GM19240 (cell line): ENCODE results near the gene PHACTR1.

Experiments
- DNase-seq: peaks from one replicate; pipeline ENCODE4 v3.0.0; 2011; ENCODE audit warnings: low spot score; ENCODE audit not compliant: insufficient read length

Gene PHACTR1

DNA sequence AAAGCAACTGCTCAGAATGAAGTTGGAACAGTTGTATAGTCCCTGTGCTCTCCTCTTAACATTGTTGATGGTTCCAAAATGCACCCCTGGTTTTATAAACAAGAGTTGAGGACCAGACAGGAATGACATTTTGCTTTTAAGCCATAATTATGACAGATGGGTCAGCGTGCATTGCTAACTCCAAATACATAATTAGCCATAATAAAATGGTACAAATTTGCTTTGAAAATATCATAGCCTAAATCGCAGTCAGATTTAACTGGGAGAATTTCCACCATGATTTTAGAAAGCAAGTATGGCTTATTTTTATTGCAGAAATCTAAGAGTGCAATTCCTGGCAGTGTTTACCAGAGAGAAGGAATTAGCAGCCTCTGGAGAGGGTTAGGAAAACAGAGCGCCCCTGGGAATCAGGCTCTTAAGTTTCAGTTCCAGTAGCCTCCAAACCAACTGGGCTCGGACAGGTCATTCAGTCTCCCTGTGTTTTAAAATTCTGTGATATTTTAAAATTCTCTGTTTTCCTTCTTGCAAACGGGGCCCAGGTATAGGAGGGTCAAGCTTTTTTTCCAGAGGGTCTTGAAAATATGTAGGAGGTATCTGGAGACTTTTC lies 309.4 kb downstream of the PHACTR1 start:
- DNase-seq, result no peak

- no peak for DNase-seq
These were observed 310.0 kb downstream of the PHACTR1 start for GRCh38 chr6:13026557-13026956.

DNA sequence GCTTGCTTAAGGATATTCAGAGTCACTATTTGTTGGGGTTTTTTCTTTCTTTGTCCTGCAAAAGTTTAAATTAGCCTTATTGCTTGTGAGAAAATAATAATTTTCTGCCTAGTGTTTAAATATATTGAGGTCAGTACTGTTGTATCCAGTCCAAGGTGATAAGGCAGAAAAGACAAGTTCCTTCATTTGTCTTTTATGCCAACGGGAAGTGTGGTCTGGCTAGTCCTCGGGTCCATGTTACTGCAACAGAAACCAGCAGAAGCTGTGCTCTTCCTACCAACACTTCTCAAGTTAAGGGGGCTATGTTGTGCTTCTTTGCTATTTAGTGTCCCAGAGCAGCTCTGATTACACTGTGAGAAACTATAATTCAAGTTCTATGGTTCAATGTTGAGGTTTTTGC lies 310.6 kb downstream of the PHACTR1 start:
- no peak for DNase-seq

GRCh38 chr6:13030396-13030795 lies 313.8 kb downstream of the PHACTR1 start:
- DNase-seq, result no peak

- DNase-seq, result no peak
These were observed 316.0 kb downstream of the PHACTR1 start for GRCh38 chr6:13032566-13032965.

- no peak for DNase-seq
These were observed 316.6 kb downstream of the PHACTR1 start for GRCh38 chr6:13033145-13033544.

- DNase-seq, result no peak
These were observed 317.7 kb downstream of the PHACTR1 start for GRCh38 chr6:13034316-13034715.

GRCh38 chr6:13035606-13036005 lies 319.0 kb downstream of the PHACTR1 start:
- no peak for DNase-seq

GRCh38 chr6:13038315-13038714 lies 321.7 kb downstream of the PHACTR1 start:
- no peak for DNase-seq

DNA sequence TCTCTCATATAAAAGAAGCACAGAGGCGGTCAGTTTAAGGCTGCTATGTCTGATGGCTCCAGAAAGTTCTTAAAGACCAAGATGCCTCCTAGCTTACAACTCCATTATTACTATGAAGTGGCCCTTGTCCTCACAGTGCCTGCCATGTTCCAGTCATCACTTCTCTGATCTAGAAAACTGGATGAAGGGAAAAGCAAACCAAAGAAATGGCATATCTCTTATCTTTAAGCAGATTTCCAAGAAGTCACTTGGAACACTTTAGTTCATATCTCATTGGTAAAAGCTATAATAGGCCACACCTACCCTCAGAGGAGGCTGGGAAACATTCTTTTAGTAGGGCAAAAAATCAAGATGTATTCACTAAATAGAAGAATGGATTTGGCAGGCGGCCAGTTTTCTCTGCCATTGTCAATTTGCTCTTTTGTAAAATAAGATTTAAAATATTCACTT lies 322.2 kb downstream of the PHACTR1 start:
- DNase-seq, result no peak

DNA sequence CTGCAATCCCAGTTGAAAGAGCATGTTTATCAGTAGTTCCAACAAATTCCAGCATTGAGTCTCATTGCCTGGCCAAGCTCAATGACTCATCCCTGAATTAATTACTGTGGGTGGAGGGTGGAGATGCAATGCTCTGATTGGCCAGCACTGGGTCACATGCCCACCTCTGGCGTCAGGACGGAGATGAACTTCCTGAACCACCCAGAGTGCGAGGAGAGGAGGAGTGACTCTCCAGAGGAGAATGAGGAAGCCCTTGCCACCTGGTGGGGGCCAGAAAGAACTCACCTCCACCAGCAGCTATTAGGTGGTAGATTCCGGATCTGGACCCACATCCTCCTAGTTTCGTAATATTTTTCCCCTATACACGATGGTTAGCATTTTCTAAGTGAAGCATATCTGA lies 327.8 kb downstream of the PHACTR1 start:
- DNase-seq, result no peak

DNA sequence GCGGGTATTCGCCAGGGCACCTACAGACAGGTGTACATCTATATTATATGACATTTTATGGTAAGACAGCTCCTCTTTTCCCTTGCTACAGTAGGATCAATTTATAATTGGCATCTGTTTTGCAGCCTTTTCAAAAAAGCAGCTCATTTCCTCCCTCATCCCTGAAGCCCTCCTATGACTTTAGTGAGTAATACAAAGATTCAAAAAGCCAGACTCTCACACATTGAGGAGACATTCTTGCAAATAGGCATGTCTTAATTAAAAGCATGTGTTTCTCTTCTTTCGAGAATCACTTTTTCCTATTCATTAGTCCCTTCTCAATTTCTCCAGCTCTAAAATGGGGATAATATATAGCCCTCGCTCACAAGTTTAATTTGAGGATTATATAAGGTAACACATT lies 328.3 kb downstream of the PHACTR1 start:
- DNase-seq, result no peak

- DNase-seq, result no peak
These were observed 329.1 kb downstream of the PHACTR1 start for GRCh38 chr6:13045676-13046075.

DNA sequence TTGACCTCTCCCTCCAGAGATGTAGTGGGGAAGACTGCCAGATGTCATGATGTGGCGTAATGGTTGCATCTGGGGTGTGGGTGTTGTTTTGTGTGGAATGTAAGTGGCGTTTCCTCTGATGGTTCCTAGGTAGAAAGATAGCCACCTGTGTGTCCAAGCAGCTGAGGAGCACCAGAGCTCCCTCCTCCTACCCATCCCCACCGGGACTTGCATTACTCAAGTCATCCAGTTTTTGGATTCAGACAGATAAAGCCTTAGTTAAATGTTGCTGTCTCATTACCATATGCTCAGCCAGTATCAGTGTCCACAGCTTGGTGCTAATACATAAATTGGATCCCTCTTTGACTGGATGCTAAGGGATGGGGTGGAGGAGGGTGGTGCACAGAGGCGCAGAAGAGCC lies 329.5 kb downstream of the PHACTR1 start:
- no peak for DNase-seq

DNA sequence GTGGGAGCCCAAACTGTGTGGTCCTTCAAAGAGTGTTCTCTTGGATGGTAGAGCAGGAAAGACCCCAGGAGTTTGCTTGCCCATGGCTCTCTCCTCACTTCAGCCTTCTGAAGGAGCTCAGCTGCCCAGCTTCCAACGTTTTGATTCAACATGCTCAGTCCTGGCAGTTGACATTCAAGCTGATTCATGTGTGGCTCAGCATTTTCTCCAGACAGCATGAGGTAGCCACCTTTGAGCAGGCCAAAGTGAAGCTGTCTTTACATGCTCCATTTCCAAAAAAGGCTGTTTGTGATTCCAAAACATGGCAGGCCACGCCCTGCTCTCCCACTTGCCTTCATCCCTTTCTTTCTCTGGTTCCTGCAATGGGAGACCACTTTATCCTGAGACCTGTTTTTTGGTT lies 331.5 kb downstream of the PHACTR1 start:
- DNase-seq, result no peak

DNA sequence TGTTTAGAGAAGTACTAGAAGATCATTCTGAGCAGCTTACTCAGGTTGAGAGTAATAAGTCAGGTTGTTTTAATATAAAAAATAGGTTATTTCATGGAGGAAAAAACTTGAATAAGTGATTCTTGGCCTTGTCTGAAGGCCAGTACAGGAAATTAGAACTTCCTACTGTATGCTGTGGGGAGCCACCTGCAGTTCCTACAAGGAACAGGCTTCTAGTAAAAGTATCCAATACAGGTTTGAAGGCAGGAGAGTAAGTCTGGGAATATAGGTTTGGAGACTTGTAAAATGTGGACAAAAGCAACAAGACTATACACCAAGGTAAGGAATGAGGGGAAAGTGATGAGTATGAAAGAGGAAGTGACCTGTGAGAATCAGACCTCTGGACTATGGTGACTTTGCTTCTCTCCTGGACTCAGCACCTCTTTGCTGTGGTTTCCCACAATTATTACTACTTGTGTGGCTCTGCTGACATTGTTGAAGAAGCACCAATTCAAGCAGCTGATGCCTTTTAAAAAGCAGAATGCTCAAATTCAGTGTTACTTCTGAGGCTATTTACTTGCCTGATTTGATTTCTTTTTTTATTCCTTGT lies 333.2 kb downstream of the PHACTR1 start:
- DNase-seq, result no peak

GRCh38 chr6:13053006-13053461 lies 336.5 kb downstream of the PHACTR1 start:
- no peak for DNase-seq

DNA sequence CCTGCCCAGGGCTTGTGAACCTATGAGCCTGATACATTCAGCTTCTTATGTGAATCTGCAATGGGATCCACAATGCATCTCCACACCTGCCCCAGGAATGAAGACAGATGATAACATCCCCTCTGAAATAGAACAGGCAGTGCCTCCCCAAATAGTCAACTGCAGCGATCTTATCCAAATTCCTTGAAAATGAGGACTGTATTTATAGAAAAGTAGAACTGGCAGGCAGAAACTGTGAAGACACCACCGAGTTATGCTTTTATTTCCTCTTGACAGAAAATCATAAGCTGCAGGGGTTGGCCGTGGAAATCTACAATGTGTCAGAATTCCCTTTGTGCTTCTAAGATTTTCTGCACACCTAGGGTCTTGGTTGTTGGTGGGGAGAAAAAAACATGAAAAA lies 341.5 kb downstream of the PHACTR1 start:
- DNase-seq, result no peak

DNA sequence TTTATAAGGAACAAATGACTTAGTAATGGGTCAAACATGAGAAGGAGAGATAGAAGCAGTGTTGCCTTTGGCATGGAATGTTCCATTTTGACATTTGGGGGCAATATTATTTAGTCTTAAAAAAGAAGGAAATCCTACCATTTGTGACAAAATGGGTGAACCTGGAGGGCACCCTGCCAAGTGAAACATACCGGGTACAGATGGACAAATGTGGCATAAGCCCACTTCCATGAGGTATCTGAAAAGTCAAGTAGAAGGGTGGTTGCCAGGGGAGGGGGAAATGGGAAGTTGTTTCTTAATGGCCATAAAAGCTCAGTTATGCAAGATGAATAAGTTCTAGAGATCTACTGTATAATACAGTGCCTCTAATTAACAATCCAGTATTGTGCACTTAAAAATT lies 342.5 kb downstream of the PHACTR1 start:
- DNase-seq, result no peak

- no peak for DNase-seq
These were observed 346.8 kb downstream of the PHACTR1 start for GRCh38 chr6:13063300-13063918.

GRCh38 chr6:13065581-13065980 lies 349.0 kb downstream of the PHACTR1 start:
- no peak for DNase-seq

GRCh38 chr6:13066050-13066449 lies 349.5 kb downstream of the PHACTR1 start:
- no peak for DNase-seq

GRCh38 chr6:13066820-13067219 lies 350.3 kb downstream of the PHACTR1 start:
- no peak for DNase-seq
